HepG2 (cell line): ENCODE results near the gene ZNF146. TPM values are rescaled to one million over a fixed set of nuclear protein-coding genes. Genes with fewer than 3 reads are reported as not detected.
"Not testable (repeated sequence)": the region's sequence is repeated elsewhere in the genome, so short reads cannot be mapped to it uniquely, and the experiment has no call there.

Source experiments
- ATAC-seq: fragments of 200-7000 bp; cut with Tn5 transposase; 3 replicates; pipeline ENCODE4 v1.9.1; 2020; ENCODE audit warnings: mild to moderate bottlenecking, moderate library complexity
- BruUV-seq: library from RNA; stranded (reverse); fragments of 400-500 nt; replicated peaks from 2 replicates; lab custom pipeline; 2021; lab: Mats Ljungman, UMichigan
- CTCF ChIA-PET: fragments of 300-600 bp; formaldehyde crosslinking; extraction: SDS; loops from one replicate; lab custom pipeline; 2021; ENCODE audit warnings: low total read pairs, inconsistent platforms, low intra/inter-chr PET ratio; lab: Yijun Ruan, JAX
- POLR2A ChIA-PET: fragments of 350-600 bp; sonication (Branson Sonifier 250); formaldehyde crosslinking; loops from one replicate; lab custom pipeline; 2020; ENCODE audit warnings: antibody characterized with exemption, inconsistent platforms; lab: Yijun Ruan, JAX
- DNase-seq: peaks from one replicate; pipeline ENCODE4 v3.0.0-alpha.2; 2015; ENCODE audit warnings: low spot score
- FAIRE-seq: peaks from 3 replicates; lab custom pipeline; 2011; peaks lifted over from hg19 to GRCh38; lab: Jason Lieb, UNC
- H2AFZ ChIP-seq: one replicate; pipeline ENCODE4 v1.6.1; 2011; ENCODE audit warnings: low read length, inconsistent platforms
- H3K27ac ChIP-seq: fragments of 300-600 bp; 3 replicates; pipeline ENCODE4 v1.8.0; 2011; ENCODE audit warnings: mixed run types, mild to moderate bottlenecking, mixed read lengths, low read length, inconsistent platforms; ENCODE audit not compliant: insufficient read depth; ENCODE audit errors: extremely low read length
- H3K27me3 ChIP-seq, 2 experiments: fragments of 200-600 bp in 1 of 2; 2 replicates in 1 of 2; 3 replicates in 1 of 2; pipeline versions ENCODE4 v1.6.0 to v1.8.0; 2011; ENCODE audit warnings: low read length in 2 of 2, mild to moderate bottlenecking in 2 of 2, moderate library complexity in 2 of 2, inconsistent platforms in 1 of 2; ENCODE audit not compliant: insufficient read depth in 2 of 2, control insufficient read depth in 1 of 2
- H3K36me3 ChIP-seq, 2 experiments: fragments of 200-600 bp in 1 of 2; replicated peaks in 1 of 2; 2 replicates in 1 of 2; 3 replicates in 1 of 2; pipeline versions ENCODE4 v1.5.1 to v1.8.0; 2011; ENCODE audit warnings: low read length in 2 of 2, inconsistent platforms in 1 of 2; ENCODE audit not compliant: insufficient read depth in 2 of 2, control insufficient read depth in 1 of 2
- H3K4me1 ChIP-seq: 2 replicates; pipeline ENCODE4 v1.5.1; 2012; ENCODE audit warnings: low read length, inconsistent platforms; ENCODE audit not compliant: insufficient read depth
- H3K4me2 ChIP-seq: 2 replicates; pipeline ENCODE4 v1.6.0; 2011; ENCODE audit warnings: low read depth, low read length, inconsistent platforms
- H3K4me3 ChIP-seq, 3 experiments: fragments of 200-600 bp in 1 of 3; sonication (generic), shearing (Covaris generic) in 1 of 3; replicated peaks in 1 of 3; 2 replicates each; pipeline ENCODE4 v1.5.1; 2011 to 2016; ENCODE audit warnings: low read length in 3 of 3, inconsistent platforms in 2 of 3, low read depth in 2 of 3, mild to moderate bottlenecking in 2 of 3, control low read depth in 1 of 3, mixed read lengths in 1 of 3; ENCODE audit not compliant: insufficient read depth in 1 of 3
- H3K79me2 ChIP-seq: one replicate; pipeline ENCODE4 v1.6.1; 2011; ENCODE audit warnings: low read length, inconsistent platforms; ENCODE audit not compliant: insufficient read depth
- H3K9ac ChIP-seq: 2 replicates; pipeline ENCODE4 v1.6.0; 2011; ENCODE audit warnings: mild to moderate bottlenecking, low read depth, low read length, inconsistent platforms; ENCODE audit not compliant: insufficient read depth
- H3K9me3 ChIP-seq: 2 replicates; pipeline ENCODE4 v1.5.1; 2012; ENCODE audit warnings: mild to moderate bottlenecking, low read length
- H4K20me1 ChIP-seq: 2 replicates; pipeline ENCODE4 v1.6.0; 2011; ENCODE audit warnings: inconsistent platforms, mild to moderate bottlenecking, low read length, moderate library complexity; ENCODE audit not compliant: insufficient read depth
- MYNN ChIP-seq: sonication (generic); formaldehyde crosslinking; IDR thresholded peaks from 2 replicates; pipeline ENCODE4 v1.4.0; 2020; ENCODE audit warnings: mild to moderate bottlenecking, low read depth, missing genetic modification reagents
- PHF8 ChIP-seq: sonication (generic); formaldehyde crosslinking; IDR thresholded peaks from 2 replicates; pipeline ENCODE4 v1.5.0; 2020; ENCODE audit warnings: missing genetic modification reagents
- ZNF510 ChIP-seq: sonication (generic); formaldehyde crosslinking; IDR thresholded peaks from 2 replicates; pipeline ENCODE4 v1.4.0; 2020; ENCODE audit warnings: low read depth, mild to moderate bottlenecking, missing genetic modification reagents
- WGBS: methylation state at CpG from one replicate; pipeline ENCODE4 v1.1.6; 2017; ENCODE audit warnings: low lambda C conversion rate; 5-methylcytosine and 5-hydroxymethylcytosine counted together
- in situ Hi-C: cut with HindIII; loops from 2 replicates; pipeline ENCODE4 v1.10.0; 2017; ENCODE audit warnings: low pct_unique_long_range_greater_than_20kb; ENCODE audit not compliant: extremely low pct_ligation_motif_present
- intact Hi-C: fragments of 100-400 bp; cut with micrococcal nuclease; formaldehyde crosslinking; loops from one replicate; pipeline ENCODE4 v1.10.0; 2022; ENCODE audit not compliant: unreplicated experiment
- polyA plus RNA-seq, 8 experiments: library from polyadenylated mRNA; depleted of rRNA in 3 of 8; stranded (reverse) in 7 of 8; unstranded in 1 of 8; fragments of >200 nt; fragmentation: Illumina TruSeq in 4 of 8; extraction: Trizol in 4 of 8; gene quantifications; 2 replicates each; pipeline versions ENCODE4 v1.2.1 to v1.2.3, GENCODE V29; 2011 to 2016; ENCODE audit warnings: low read depth in 4 of 8, missing spikeins in 1 of 8, mixed read lengths in 1 of 8; ENCODE audit not compliant: insufficient read depth in 1 of 8
- total RNA-seq, 5 experiments: library from RNA; depleted of rRNA; stranded (reverse); fragments of >200 nt; fragmentation: Illumina TruSeq; extraction: Trizol; gene quantifications; 2 replicates each; pipeline ENCODE4 v1.2.3, GENCODE V29; 2016; ENCODE audit warnings: low read depth in 1 of 5

ZNF146 gene
- total and polyA plus RNA-seq, 2 of the 13 experiments (the other 11 are each of a cell fraction or from before 2014, with no cell fraction given): 28.4 to 52.7 TPM

DNA sequence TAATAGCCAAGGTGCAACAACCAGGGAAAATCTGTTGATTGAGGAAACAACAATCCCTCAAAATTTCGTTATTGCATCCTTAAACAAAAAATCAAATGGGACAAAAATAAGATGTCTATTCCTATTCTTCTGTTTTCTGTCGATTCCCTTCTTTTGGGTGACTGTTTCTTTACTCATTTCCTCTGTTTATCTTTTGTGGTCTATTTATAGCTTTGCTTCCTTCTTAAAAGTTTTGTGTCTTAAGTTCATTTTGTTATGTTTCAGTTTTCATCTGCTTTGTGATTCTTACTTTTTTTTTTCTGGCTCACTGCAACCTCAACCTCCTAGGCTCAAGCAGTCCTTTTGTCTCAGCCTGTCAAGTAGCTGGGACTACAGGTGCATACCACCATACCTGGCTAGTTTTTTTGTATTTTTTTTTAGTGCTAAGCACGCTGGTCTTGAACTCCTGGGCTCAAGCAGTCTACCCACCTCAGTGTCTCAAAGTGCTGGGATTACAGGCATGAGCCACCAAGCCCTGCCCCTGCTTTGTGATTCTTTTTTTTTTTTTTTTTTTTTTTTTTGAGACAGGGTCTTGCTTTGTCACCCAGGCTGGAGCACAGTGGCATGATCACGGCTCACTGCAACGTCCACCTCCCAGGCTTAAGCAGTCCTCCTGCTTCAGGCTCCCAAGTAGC is 10.4 kb downstream of the ZNF146 start:
- Histone ChIP-seq H3K79me2 (peaks cover 53% of the 10 kb centered on the region), H3K27me3 (no peaks in the 10 kb centered on the region), H3K4me3 (no peak overlapping the region), H2AFZ (no peak overlapping the region), H3K27ac (no peak overlapping the region), H3K9ac (no peak overlapping the region), H3K4me1 (peaks cover 13% of the 10 kb centered on the region), H3K9me3 (no peaks in the 10 kb centered on the region), H3K4me2 (no peak overlapping the region), H4K20me1 (peaks cover 12% of the 10 kb centered on the region), H3K36me3 (peaks cover 18 to 53% of the 10 kb centered on the region in 2 experiments)
- BruUV-seq: no TSS peak
- no peak for FAIRE-seq
- TF ChIP-seq PHF8: no peak
- TF ChIP-seq ZNF510 (CRISPR knock-in tag): no peak
- no peak for TF ChIP-seq MYNN (CRISPR knock-in tag)
- no peak for ATAC-seq
- DNase-seq: no peak
- in situ Hi-C loops (no loop called here), intact Hi-C loops (no loop called here)
- CTCF ChIA-PET: no interaction called here
- POLR2A ChIA-PET: no interaction called here
- 95% methylated on average over 5 of the region's 5 CpGs for WGBS

DNA sequence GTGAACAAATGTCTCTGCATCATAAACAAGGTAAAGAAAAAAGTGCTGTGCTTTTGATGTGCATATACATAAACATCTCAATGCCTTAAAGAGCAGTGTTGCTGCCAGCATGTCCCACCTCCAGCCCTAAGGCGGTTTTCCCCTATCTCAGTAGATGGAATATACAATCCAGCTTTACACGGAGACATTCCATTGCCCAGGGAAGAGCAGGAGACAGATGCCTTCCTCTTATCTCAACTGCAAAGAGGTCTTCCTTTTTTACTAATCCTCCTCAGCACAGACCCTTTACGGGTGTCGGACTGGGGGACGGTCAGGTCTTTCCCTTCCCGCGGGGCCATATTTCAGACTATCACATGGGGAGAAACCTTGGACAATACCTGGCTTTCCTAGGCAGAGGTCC is 18.7 kb downstream of the ZNF146 start:
- DNase-seq, H3K4me1 ChIP-seq, H3K9me3 ChIP-seq, H3K27me3 ChIP-seq, H2AFZ ChIP-seq, H3K79me2 ChIP-seq, intact Hi-C loops, CTCF ChIA-PET, in situ Hi-C loops, H3K27ac ChIP-seq, H4K20me1 ChIP-seq, BruUV-seq, H3K9ac ChIP-seq, FAIRE-seq, H3K4me2 ChIP-seq, H3K4me3 ChIP-seq, ATAC-seq, POLR2A ChIA-PET: not testable (repeated sequence)
- H3K36me3 ChIP-seq: peaks cover 30 to 77% of the 10 kb centered on the region in 2 experiments
- 94% methylated on average over 7 of the region's 7 CpGs for WGBS
